DOHH2 (cell line): ENCODE measurements around the gene POU2F1.

Source experiments
- EZH2phosphoT487 ChIP-seq: fragments of 200-600 bp; sonication (generic); IDR thresholded peaks from 2 replicates; pipeline ENCODE4 v1.6.1; 2017; ENCODE audit warnings: borderline replicate concordance, mild to moderate bottlenecking, antibody characterized with exemption, low read length, moderate library complexity, mixed read lengths
- TF ChIP-seq, protein P1 (sequence below): fragments of 200-600 bp; sonication (generic); IDR thresholded peaks from one replicate; pipeline ENCODE4 v1.5.1; 2014; ENCODE audit warnings: antibody characterized with exemption, mild to moderate bottlenecking, low read depth, low read length; ENCODE audit not compliant: poor library complexity, severe bottlenecking

DNA sequence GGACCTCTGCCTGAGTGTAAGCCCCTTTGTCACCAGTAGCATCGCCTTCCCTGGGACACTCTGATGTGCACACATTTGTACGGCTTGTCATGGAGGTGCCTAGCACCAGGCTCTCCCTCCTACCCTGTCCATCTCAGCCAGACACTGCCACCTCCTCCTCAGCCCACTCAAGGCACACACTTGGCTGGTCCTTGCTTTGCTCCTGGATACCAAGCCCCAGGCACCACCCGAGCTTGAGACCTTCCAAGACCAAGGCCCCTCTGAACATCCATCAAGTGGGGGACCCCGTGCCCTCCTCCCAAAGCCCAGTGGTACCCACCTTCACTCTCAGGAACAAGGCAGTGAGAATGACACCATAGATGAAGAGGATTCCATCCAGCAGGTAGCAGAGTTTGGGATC is 219.7 kb downstream of the POU2F1 start:
- TF ChIP-seq, protein P1, sequence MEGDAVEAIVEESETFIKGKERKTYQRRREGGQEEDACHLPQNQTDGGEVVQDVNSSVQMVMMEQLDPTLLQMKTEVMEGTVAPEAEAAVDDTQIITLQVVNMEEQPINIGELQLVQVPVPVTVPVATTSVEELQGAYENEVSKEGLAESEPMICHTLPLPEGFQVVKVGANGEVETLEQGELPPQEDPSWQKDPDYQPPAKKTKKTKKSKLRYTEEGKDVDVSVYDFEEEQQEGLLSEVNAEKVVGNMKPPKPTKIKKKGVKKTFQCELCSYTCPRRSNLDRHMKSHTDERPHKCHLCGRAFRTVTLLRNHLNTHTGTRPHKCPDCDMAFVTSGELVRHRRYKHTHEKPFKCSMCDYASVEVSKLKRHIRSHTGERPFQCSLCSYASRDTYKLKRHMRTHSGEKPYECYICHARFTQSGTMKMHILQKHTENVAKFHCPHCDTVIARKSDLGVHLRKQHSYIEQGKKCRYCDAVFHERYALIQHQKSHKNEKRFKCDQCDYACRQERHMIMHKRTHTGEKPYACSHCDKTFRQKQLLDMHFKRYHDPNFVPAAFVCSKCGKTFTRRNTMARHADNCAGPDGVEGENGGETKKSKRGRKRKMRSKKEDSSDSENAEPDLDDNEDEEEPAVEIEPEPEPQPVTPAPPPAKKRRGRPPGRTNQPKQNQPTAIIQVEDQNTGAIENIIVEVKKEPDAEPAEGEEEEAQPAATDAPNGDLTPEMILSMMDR = no peak
- no peak for TF ChIP-seq EZH2phosphoT487
